Raji (cell line): ENCODE measurements around the gene PODN.

ENCODE experiments used
- POLR2A ChIP-seq: IDR thresholded peaks from 2 replicates; pipeline ENCODE4 v1.6.1; 2011; ENCODE audit warnings: low read depth, low read length, control low read depth; ENCODE audit not compliant: insufficient read depth

The PODN gene

GRCh38 chr1:53046930-53047329 lies 15.1 kb upstream of the PODN start:
- no peak for TF ChIP-seq POLR2A

- no peak for TF ChIP-seq POLR2A
Observed at GRCh38 chr1:53047737-53048736, 14.0 kb upstream of the PODN start.

GRCh38 chr1:53048960-53049573 lies 12.9 kb upstream of the PODN start:
- TF ChIP-seq POLR2A: no peak

- TF ChIP-seq POLR2A: no peak
Observed at GRCh38 chr1:53049574-53049967, 12.4 kb upstream of the PODN start.

- no peak for TF ChIP-seq POLR2A
Observed at GRCh38 chr1:53050310-53050709, 11.7 kb upstream of the PODN start.

- no peak for TF ChIP-seq POLR2A
Observed at GRCh38 chr1:53051676-53052075, 10.3 kb upstream of the PODN start.

GRCh38 chr1:53057127-53057526 lies 4.9 kb upstream of the PODN start:
- no peak for TF ChIP-seq POLR2A

GRCh38 chr1:53060579-53060978 lies 1.4 kb upstream of the PODN start:
- no peak for TF ChIP-seq POLR2A

GRCh38 chr1:53061123-53061858 lies 722 bp upstream of the PODN start:
- TF ChIP-seq POLR2A: no peak

- TF ChIP-seq POLR2A: no peak
Observed at GRCh38 chr1:53062708-53063591, 937 bp downstream of the PODN start.

GRCh38 chr1:53063744-53064515 lies 1.9 kb downstream of the PODN start:
- no peak for TF ChIP-seq POLR2A

- no peak for TF ChIP-seq POLR2A
Observed at GRCh38 chr1:53065391-53065790, 3.4 kb downstream of the PODN start.

GRCh38 chr1:53066488-53066887 lies 4.5 kb downstream of the PODN start:
- TF ChIP-seq POLR2A: no peak
